ENCODE results near the gene AHCYL1.

DNA sequence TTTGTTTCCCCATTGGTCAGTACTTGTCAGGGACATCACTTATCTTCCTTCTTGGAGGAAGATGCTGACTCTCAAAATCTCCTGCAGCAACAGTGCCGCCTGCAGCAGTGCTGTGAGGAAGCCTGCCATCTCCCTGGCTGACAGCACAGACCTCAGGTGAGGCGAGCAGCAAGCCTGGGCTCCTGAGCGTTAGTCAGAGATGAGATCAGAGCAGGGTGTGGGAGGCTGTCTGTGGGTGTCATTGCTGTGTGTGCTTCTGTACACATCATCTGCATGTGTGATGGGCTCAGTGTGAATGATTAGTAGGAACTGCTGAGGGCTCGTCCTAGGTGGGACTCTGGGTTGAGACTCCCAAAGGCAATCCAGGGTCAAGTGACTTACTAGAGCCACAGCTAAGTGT, 56.0 kb downstream of the AHCYL1 start:
- TF ChIP-seq, protein P1, sequence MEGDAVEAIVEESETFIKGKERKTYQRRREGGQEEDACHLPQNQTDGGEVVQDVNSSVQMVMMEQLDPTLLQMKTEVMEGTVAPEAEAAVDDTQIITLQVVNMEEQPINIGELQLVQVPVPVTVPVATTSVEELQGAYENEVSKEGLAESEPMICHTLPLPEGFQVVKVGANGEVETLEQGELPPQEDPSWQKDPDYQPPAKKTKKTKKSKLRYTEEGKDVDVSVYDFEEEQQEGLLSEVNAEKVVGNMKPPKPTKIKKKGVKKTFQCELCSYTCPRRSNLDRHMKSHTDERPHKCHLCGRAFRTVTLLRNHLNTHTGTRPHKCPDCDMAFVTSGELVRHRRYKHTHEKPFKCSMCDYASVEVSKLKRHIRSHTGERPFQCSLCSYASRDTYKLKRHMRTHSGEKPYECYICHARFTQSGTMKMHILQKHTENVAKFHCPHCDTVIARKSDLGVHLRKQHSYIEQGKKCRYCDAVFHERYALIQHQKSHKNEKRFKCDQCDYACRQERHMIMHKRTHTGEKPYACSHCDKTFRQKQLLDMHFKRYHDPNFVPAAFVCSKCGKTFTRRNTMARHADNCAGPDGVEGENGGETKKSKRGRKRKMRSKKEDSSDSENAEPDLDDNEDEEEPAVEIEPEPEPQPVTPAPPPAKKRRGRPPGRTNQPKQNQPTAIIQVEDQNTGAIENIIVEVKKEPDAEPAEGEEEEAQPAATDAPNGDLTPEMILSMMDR (IDR thresholded peaks at IDR 0.05; ENCODE audit: insufficient read depth, low read length): no peak
- no peak for TF ChIP-seq POLR2AphosphoS5 (IDR thresholded peaks at IDR 0.05; ENCODE audit: low read depth)
